Stimulated activated naive CD8-positive, alpha-beta T cell treated with anti-CD3 and anti-CD28 coated beads, Interleukin-15, Interleukin-2, amounts not matched to agents 100 U/mL and 50 U/mL, for 24 hours (primary cell): ENCODE data around the gene ZNF512B.
"Not testable (repeated sequence)": the region's sequence is repeated elsewhere in the genome, so short reads cannot be mapped to it uniquely, and the experiment has no call there.

Experiments used
- ATAC-seq: fragments of 150-1000 bp; cut with Tn5 transposase; one replicate; pipeline ENCODE4 v1.10.0; 2021
- DNase-seq: peaks from one replicate; pipeline ENCODE4 v3.0.0; 2021

The ZNF512B gene

DNA sequence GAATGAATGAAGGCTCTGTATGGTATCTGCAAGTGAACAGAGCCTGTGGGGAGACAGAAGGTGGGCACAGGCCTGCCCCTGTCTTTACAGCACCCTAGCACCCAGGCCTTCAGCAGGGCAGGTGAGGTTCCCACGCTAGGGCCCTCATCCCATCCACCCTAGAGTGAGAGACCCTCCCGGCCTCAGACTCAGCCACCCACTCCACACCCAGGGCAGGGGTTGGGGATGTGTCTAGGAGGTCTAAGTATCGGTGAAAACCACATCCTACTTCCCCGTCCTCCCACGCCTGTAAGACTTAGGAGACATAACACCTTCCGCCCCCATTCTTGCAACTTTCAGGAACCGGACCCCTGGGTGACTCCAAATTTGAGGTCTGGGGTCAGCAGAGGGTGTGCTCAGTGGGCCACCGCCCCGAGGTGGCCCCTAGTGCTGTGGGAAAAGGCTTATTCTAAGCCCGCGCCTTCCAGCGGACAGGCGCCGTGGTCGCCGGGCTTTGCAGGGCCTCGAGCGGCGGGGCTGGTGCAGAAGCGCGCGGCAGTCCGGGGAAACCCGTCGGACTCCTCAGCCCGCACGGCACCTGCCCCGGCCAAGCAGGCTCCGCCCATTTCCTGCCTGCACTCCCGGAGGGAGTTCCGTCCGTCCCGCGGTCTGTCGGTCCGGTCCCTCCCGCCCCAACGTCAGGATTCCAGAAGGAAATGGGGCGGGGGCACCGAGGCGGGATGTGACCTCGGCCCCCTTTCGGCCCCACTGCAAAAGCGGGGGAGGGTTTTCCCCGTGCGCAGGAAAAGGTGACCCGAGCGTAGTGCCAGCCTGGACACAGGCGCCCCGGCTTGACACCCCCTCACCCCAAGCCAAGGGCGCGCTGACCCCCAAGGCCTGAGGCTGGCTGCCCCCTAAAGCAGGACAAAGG is 8.8 kb upstream of the ZNF512B start:
- DNase-seq (peak; percentile 83), ATAC-seq (peak; percentile 11)

DNA sequence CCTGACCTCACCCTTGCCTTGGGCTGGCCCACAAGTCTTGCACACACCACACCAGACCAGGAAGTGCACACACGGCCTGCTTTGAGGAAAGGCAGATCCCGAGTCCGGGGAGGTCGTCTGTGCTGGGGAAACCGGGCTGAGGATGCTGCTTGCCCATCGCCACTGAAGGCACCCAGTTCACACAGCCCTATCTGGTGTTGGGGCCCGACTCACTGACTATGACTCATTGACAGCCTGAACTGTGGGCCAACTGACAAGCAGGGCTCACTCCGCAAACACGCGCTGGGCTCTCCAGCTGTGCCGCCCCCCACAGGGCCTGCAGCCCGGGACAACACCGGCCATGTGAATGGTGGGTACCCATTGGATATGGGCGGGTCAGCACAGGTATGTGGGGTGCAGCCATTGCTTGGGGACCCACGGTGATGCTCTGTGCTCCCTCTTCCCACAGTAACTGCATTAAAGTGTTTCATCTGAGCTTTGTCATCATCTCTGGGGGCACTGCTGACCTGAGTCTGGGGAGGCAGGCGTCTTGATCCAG is 8.1 kb upstream of the ZNF512B start:
- DNase-seq (peak; percentile 70), ATAC-seq (peak; percentile 56)

DNA sequence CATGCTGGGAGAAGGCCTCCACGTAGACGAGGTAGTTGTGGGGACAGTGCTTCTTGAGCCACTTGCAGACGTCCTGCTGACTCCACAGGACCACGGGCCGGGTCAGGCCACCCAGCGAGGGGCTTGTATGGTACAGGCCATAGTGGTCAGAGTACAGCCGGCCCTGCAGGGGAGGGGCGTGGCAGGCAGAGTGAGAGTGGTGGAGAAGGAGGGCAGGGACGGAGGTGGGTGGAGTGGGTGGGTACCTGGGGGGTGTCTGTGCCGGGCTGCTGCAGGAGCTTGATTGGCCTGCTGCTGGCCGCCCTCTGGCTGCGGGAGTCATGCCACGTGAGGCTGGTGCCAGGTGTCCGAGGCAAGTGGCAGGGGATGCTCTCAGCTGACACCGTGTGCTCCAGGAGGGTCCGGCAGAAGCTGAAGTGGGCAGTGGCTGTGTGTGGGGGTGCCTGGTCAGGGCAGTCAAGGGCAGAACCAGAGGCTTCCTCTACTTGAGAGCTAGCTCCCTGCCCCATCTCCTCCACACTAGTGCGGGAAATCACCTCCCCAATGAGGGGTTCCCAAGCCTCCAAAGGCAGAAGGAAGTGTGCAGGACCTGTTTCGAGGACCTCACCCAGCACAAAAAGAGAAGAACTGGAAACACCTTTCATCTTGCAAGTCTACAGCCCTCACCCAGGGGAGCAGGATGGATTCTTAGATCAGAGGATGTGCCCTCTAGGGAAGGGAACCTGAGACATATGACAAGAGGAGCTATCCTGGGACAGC is 7.4 kb upstream of the ZNF512B start:
- ATAC-seq (no peak), DNase-seq (no peak)

DNA sequence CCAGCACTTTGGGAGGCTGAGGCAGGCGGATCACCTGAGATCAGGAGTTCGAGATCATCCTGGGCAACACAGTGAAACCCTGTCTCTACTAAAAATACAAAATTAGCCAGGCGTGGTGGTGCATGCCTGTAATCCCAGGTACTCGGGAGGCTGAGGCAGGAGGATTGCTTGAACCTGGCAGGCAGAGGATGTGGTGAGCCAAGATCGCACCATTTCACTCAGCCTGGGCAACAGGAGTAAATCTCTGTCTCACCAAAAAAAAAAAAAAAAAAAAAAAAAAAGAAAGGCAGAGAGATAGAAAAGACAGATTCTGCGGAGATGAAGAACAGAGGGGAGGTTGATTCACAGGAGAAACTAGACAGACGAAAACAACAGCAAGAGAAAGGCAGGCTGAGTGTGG is 6.8 kb upstream of the ZNF512B start:
- ATAC-seq, DNase-seq: not testable (repeated sequence)

DNA sequence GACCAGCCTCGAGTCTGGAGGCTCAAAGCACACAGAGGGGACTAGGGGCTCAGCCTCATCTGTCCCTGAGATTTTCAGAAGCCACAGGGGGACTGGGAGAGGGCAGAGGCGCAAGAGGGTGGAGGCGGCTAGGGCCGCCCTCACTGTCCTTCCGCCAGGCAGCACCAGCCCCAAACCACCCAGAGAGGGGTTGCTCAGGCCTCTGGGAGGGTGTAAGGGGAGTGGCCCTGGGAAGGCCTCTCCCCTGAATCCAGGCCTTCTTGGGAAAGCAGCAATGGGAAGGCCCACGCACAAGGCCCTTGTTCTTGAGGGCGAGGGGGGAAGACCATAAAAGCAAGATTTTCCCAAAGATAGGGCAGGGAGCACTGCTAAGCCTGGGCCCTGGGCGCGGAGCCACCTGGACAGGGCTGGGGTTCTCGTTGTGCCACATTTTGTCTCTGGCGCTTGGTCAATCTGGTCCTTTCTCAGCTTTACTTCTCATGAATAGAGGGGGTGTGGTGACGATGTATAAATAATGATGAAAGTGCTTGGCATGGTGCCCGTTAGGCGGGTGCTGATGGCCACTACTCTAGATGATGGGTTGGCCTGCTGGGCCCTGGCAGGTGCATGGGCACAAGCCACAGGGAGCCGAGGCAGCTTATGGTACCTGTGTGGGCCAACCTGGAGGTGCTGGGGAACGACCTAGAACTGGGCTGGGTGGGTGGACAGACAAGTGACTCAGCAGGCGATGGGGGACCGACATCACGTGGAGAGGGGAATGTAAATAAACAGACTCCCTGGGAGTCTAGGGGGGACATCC is 4.9 kb upstream of the ZNF512B start:
- no peak for ATAC-seq
- DNase-seq = no peak

DNA sequence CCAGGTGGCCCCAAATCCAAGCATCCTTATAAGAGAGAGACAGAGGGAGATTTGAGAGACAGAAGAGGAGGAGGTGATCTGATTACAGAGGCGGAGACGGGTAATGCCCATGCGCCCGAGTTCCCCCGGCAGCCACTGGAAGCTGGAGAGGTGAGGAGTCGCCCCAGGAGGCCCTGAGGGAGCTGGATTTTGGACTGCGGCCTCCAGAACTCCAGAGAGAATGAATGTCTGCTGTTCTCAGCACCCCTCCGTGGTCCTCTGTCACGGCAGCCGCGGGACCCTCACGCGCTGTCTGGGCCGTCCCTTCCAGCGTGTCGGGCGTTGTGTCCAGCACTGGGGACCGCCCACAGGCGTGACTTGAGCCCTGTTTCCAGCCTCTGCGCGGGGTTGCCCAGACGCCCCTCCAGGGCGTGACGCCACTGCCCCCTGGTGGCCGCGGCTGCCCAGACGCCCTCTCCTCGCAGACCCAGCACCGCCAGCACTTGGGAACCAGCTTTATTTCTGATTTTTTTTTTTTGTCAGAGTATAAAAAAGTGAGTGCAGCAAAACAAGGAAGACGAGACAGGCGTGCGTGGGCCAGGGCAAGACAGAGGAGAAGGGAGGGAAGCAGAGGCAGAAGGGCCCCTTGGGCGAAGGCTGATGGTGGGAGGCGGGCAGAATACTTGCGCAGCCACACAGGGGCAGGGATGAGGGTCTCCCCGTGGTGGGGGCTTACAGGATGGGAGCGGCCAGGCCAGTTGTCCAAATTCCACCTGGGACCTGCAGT is 4.1 kb upstream of the ZNF512B start:
- DNase-seq (peak; percentile 90), ATAC-seq (peak; percentile 44)

DNA sequence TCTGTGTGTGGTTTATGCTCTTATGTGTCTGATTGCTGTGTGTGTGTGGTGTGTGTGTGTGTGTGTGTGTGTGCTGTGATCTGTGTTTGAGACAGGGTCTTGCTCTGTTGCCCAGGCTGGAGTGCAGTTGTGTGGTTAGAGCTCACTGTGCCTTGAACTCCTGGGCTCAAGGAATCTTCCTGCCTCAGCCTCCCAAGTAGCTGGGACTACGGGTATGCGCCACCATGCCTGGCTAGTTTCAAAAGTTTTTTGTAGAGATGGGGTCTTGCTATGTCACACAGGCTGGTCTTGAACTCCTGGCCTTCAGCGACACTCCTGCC is 3.4 kb upstream of the ZNF512B start:
- DNase-seq (no peak), ATAC-seq (no peak)

DNA sequence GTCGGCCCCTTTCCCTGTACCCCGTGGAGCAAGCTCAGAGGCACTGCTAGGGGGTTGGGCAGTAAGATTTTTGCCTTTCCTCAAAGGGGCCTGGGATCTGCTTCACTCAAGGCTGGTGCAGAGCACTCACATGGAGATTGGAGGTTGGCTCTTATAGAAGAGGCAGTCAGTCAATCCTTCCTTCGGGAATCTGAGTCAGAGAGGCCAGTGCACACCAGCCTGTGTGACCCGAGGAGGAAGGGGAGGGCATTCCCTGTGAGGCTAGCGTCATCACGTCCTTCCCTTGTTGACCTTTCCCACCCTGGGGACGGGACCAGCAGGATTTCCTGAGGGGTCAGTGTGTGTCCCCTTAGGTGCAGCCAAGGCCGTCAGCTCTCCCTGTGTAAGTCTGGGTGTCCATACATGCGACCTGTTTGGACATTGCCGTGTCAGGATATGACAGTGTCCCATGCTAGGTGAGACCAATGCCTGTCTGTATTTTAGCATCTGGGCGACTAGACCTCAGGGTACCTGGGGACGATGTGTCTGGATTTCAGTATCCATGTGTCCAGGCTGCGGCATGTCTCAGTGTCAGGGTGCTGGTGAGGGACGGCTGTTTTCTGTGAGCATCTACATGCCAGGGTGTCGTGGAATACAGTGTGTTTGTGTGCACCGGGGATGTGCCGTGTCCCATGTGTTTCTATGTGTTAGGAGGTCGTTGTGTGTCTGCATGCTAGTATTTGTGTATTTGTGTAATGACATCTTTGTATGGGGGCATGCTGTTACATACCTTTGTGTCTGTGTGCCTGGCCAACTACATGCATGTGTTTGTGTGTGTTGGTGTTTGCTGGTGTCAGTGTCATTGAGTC is 2.8 kb upstream of the ZNF512B start:
- ATAC-seq (no peak), DNase-seq (peak; percentile 3)

DNA sequence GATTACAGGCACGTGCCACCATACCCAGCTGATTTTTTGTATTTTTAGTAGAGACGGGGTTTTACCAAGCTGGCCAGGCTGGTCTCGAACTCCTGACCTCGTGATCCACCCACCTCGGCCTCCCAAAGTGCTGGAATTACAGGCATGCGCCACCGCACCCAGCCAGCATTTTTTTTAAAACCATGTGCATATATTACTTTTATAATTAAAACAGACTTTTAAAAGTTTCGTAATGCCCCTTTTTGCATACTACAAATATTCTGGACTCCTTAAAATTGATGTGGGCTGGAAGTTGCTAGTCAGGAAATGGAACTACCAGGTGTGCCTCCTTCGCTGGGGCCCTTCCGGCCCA is 2.2 kb upstream of the ZNF512B start:
- peak; percentile 2 for DNase-seq
- not testable (repeated sequence) for ATAC-seq

DNA sequence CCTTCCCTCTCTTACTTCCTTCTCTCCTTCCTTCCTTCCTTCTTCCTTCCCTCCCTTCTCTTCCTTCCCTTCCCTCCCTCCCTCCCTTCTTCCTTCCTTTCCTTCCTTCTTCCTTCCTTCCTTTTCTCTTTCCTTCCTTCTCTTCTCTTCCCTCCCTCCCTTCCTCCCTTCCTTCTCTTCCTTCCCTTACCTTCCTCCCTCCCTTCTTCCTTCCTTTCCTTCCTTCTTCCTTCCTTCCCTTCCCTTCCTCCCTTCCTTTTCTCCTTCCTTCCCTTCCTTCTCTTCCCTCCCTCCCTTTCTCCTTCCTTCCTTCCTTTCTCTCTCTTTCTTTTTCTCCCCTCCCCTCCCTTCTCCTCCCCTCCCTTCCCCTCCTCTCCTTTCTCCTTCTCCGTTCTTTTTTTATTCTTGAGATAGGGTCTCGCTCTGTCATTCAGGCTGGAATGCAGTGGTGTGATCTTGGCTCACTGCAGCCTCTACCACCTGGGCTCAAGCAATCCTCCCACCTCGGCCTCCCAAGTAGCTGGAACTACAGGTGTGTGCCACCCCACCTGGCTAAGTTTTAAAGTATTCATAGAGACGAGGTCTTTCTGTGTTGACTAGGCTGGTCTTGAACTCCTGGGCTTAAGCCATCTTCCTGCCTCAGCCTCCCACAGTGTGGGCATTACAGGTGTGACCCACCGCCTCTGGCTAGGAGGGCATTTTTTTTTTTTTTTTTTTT is 1.1 kb upstream of the ZNF512B start:
- ATAC-seq = no peak
- no peak for DNase-seq

DNA sequence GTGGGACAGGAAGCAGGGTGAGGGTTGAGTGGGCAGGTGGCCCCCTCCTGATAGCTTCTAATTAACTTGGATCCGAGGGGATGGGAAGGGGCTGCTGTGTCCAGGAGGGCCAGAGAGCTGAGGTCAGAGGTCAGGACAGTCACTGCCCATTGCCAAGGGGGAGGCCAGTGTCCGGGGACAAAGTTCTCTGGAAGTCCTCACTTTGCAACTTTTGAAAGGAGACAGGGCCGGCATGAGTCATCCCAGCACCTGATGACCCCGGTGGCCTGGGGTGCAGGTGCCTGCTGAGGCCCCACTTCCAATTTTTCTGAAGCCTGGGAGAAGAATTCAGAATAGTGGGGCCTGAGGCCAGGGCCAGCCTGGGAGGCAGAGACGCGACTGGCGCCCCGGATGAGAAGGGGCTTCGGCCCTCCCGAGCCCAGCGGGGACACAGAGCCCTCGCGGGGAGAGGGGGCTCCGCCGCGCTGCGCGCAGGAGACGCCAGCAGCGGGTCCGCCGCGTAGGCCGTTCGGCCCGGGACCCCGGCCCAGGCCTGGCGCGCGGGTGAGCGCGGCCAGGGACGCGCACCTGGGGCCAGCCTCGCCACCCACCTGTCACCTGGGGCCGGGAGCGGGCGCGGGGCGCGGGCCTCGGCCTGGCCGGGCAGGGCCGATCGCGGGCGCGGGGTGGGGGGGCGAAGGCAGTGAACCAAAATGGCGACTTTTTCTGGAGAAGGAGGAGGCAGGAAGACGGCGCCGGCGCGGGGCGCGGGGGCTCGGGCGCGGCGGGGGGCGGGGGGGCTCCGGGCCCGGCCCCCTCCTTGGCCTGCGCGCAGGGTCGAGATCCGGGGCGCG is 586 bp downstream of the ZNF512B start:
- ATAC-seq (peak; percentile 5), DNase-seq (peak; percentile 46)

DNA sequence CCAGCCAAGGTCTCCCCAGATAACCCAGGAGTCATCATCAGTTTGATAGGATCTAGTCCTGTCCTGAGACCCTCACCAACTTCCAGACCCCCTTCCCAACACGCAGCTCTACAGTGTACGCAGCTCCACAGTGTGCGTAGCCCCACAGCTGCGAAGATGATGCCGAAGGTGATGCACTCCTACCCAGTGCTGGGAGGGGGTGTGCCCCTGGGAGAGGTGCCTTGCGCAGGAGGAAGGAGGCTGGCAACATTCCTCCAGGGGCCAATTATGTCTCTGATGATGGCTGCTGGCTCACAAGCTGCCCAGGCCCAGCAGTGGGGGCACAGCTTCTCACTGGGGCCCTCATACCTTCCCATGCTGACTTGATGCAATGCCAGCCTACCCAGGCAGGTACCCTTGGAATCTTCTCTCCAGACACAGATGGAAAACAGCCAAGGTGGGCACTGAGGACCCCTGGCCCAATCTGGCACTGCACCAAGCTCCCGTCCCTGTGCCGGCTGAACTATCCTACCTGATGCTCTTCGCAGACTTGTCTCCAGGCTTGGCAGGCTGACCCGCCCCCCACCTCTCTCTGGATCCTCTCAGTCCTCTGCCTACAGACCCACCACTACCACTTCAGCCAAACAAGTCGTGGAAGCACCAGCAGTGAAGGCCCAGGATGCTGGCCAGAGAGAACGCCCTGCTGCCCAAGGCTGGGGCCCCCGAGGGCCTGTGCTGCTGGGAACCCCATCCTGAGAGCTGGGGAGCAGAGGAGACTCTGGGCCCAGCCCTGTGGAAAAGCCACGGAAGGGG is 1.4 kb downstream of the ZNF512B start:
- ATAC-seq = no peak
- peak; percentile 2 for DNase-seq

DNA sequence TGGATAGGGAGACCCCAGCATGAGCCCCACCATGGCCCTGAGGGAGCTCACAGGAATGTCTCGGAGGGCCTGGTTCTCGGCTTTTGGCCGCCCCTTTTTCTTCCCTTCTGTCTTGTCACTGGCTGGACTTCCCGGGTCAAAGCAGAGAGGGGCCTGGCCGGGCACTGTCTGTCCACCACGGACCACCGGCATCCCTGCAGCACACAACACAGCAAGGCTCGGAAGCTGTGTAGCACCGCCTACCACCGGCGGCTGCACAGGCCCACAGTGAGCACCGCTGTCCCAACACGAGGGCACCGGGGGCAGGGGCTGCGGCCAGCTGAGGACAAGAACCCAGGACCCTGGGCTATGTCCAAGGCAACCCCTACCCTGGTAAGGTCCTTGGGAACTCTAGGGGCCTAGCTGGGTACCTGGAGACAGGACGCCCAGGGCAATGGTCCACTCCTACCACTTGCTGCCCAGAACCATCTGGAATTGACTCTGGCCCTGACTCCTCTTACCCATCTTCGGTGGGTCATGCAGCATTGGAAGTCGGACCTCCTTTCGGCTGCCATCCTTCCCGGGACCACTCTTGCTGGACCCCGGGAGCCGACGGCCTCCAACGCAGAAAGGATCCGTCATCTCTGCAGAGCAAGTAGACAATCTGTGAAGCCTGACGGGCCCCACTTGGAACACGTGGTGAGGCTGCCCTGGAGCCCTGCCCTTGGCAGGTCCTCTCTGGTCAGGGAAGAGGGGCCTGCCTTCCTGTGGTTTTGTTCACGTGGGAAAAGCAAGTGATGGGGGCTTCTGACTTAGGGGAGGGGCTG is 2.2 kb downstream of the ZNF512B start:
- DNase-seq = peak; percentile 2
- no peak for ATAC-seq

DNA sequence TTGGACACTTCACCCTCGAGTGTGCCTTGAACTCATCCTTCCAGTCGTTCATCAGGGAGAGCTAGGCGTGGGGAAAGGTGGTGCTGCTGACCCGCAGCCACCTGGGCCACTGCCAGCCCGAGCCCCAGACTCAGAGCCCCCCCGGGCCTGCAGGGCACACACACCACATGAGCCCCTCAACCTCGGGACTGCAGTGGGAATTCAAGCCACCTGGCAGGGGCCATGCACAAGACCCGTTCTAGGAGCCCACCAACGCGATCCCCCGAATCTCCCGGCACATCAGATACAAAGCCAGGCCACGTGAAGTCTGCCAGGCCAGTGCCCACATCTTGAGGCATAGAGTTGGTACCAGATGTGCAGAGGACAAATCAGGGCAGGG is 2.8 kb downstream of the ZNF512B start:
- ATAC-seq (no peak), DNase-seq (no peak)

DNA sequence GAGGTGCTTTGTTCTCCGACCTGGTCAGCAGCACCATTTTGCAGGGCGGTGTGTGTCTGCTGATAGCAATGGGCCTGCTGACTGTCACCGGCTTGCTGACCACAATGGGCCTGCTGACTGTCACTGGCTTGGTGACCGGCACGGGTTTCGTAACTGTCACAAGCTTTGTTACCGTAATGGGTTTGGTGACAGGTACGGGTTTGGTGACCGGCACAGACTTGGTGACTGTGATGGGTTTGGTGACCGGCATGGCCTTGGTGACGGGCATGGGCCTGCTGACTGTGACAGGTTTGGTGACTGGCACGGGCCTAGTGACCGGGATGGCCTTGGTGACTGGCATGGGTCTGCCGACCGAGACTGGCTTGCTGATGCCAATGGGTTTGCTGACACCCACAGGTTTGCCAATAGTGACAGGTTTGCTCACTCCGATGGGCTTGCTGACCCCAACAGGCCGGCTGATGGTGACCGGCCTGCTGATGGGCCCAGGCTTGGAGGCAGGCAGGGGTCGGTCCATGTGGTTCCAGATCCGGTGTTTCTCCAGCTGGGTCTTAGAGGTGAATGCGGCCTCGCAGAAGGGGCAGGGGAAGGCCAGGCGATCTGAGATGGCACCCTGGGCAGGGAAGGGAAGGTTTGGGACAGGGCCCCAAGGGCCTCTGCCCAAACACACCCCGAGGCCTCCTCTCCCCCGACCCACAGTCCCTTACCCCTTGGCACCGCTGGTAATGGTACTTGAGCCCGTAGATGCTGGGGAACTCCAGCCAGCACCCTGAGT is 3.4 kb downstream of the ZNF512B start:
- DNase-seq (peak; percentile 2), ATAC-seq (no peak)

DNA sequence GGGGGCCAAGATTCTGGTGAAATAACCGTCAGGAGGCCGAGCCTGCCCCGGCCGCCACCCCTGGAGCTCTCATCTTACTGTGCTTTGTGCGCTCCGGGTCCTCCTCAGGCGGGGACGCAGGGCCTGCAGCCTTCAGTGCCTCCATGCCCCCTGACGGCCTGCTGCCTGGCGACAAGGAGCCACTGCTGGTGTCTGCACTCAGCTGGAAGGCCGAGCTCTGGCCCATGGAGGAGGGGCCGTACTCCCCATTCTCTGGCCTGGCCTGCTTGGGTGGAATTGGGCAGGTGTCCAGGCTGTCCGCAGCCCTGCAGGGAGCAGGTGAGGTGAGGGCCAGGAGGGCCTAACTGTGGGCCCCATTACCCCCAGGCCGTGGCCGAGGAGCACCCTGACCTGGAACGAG is 5.3 kb downstream of the ZNF512B start:
- ATAC-seq = no peak
- no peak for DNase-seq
